Neutrophil (primary cell): ENCODE measurements around the gene PRKCI.

Source experiments
- H3K27ac ChIP-seq: fragments of 200-600 bp; sonication (generic); 2 replicates; pipeline ENCODE4 v1.5.1; 2016; ENCODE audit warnings: mild to moderate bottlenecking, moderate library complexity
- H3K27me3 ChIP-seq: fragments of 200-600 bp; sonication (generic); 2 replicates; pipeline ENCODE4 v1.6.0; 2016; ENCODE audit warnings: mild to moderate bottlenecking
- H3K36me3 ChIP-seq: fragments of 200-600 bp; sonication (generic); 2 replicates; pipeline ENCODE4 v1.5.1; 2017
- H3K4me1 ChIP-seq, 2 experiments: fragments of 200-600 bp in 1 of 2; sonication (generic) in 1 of 2; 1 replicate in 1 of 2; 2 replicates in 1 of 2; pipeline versions ENCODE4 v1.5.1 to v1.6.1; 2013 to 2016; ENCODE audit warnings: low read depth in 1 of 2, low read length in 1 of 2, mild to moderate bottlenecking in 1 of 2, moderate library complexity in 1 of 2; ENCODE audit not compliant: control insufficient read depth in 1 of 2, insufficient read depth in 1 of 2
- H3K4me3 ChIP-seq, 2 experiments: fragments of 200-600 bp in 1 of 2; sonication (generic) in 1 of 2; 1 replicate in 1 of 2; 2 replicates in 1 of 2; pipeline ENCODE4 v1.5.1; 2013 to 2016; ENCODE audit warnings: low read depth in 1 of 2, low read length in 1 of 2, mild to moderate bottlenecking in 1 of 2, moderate library complexity in 1 of 2
- H3K9me3 ChIP-seq: fragments of 200-600 bp; sonication (generic); 2 replicates; pipeline ENCODE4 v1.5.1; 2016
- CTCF ChIP-seq: fragments of 200-600 bp; sonication (generic); IDR thresholded peaks from 2 replicates; pipeline ENCODE4 v1.5.1; 2016; ENCODE audit warnings: antibody characterized with exemption

The PRKCI gene

GRCh38 chr3:170346481-170347392 lies 124.5 kb downstream of the PRKCI start:
- Histone ChIP-seq H3K36me3 (no peaks in the 10 kb centered on the region), H3K9me3 (no peaks in the 10 kb centered on the region), H3K27ac (no peak overlapping the region), H3K27me3 (no peaks in the 10 kb centered on the region), H3K4me3 (no peak overlapping the region), H3K4me1 (no peaks in the 10 kb centered on the region)
- no peak for TF ChIP-seq CTCF

- Histone ChIP-seq H3K4me1 (peaks cover 6 to 12% of the 10 kb centered on the region in 2 experiments), H3K4me3 (no peak overlapping the region), H3K27me3 (no peaks in the 10 kb centered on the region), H3K27ac (no peak overlapping the region), H3K36me3 (no peaks in the 10 kb centered on the region), H3K9me3 (no peaks in the 10 kb centered on the region)
- TF ChIP-seq CTCF = no peak
Measured at GRCh38 chr3:170350515-170351413, 128.5 kb downstream of the PRKCI start.

GRCh38 chr3:170352936-170353335 lies 130.7 kb downstream of the PRKCI start:
- Histone ChIP-seq H3K27ac (no peak overlapping the region), H3K4me3 (no peak overlapping the region), H3K9me3 (no peaks in the 10 kb centered on the region), H3K4me1 (peaks cover 15 to 20% of the 10 kb centered on the region in 2 experiments), H3K27me3 (no peaks in the 10 kb centered on the region), H3K36me3 (no peaks in the 10 kb centered on the region)
- TF ChIP-seq CTCF = no peak

- H3K4me1 ChIP-seq = peaks cover 21 to 23% of the 10 kb centered on the region in 2 experiments
Measured at GRCh38 chr3:170353485-170353884, 131.3 kb downstream of the PRKCI start.

More at GRCh38 chr3:170353485-170353884, 131.3 kb downstream of the PRKCI start:
- TF ChIP-seq CTCF = no peak
- Histone ChIP-seq H3K4me3 (no peak overlapping the region), H3K27me3 (no peaks in the 10 kb centered on the region), H3K36me3 (no peaks in the 10 kb centered on the region), H3K27ac (no peak overlapping the region), H3K9me3 (no peaks in the 10 kb centered on the region)
